Body of pancreas (tissue), 4 donors: ENCODE data around the gene ANXA3.

Source experiments
- CTCF ChIP-seq, 7 experiments: fragments of 450-650 bp in 4 of 7; fragments of 200-600 bp in 3 of 7; sonication (generic) in 3 of 7; IDR thresholded peaks; one replicate each; pipeline ENCODE4 v1.5.1; 2016 to 2019; ENCODE audit warnings: antibody characterized with exemption in 7 of 7
- POLR2A ChIP-seq, 3 donors: fragments of 450-650 bp; IDR thresholded peaks; one replicate each; pipeline ENCODE4 v1.6.1; 2016; ENCODE audit warnings: antibody characterized with exemption in 3 of 3, mild to moderate bottlenecking in 2 of 3

- TF ChIP-seq CTCF (IDR thresholded peaks at IDR 0.05) (no peak), POLR2A (IDR thresholded peaks at IDR 0.05) (no peak)
Measured at GRCh38 chr4:78609580-78609979, 58.0 kb downstream of the ANXA3 start.
